HG02763 (cell line): Measurements from ENCODE around the gene GALNT17.

Source experiments
- ATAC-seq: cut with Tn5 transposase; IDR thresholded peaks from one replicate; pipeline ENCODE4 v1.9.1; 2021; ENCODE audit warnings: mild to moderate bottlenecking, moderate library complexity; ENCODE audit not compliant: unreplicated experiment

Gene GALNT17

DNA sequence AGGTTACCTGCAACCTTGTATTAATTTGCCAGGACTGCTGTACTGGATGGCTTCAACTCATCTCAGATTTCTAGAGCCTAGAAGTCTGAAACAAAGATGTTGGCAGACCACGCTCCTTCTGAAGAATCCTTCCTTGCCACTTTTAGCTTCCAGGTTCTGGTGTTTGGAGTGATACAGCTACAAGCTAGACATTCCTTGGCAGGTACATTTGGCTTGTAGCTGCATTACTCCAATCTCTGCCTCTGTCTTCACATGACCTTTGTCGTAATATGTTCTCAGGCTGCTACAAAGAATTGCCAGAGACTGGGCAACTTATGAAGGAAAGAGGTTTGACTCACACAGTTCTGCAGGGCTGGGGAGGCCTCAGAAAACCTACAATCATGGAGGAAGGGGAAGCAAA, 146.3 kb downstream of the GALNT17 start:
- no peak for ATAC-seq

DNA sequence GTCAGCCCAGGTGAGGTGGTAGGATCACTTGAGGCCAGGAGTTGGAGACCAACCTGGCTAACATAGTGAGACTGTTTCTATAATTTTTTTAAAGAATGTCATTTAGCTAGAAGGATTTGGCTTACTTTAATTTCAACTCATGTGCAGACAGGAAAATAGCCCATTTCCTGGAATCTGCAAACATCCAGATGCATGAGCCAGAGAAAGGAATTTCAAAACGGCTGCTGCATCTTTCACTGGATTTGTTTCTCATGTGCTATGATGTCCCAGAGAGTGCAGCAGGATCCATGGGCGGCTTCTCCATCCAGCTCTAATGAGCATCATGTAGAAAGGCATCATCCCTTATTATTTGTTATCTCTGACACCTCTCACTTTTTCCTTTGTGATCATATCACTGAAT, 149.3 kb downstream of the GALNT17 start:
- no peak for ATAC-seq

DNA sequence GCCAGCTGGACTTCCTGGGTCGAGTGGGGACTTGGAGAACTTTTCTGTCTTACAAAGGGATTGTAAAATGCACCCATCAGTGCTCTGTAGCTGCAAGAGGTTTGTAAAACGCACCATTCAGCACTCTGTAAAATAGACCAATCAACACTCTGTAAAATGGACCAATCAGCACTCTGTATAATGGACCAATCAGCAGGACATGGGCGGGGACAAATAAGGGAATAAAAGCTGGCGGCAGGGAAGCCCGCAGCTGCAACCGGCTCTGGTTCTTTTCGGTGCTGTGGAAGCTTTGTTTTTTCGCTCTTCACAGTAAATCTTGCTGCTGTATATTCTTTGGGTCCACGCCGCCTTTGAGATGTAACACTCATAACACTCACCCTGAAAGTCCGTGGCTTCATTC, 151.9 kb downstream of the GALNT17 start:
- ATAC-seq: no peak

DNA sequence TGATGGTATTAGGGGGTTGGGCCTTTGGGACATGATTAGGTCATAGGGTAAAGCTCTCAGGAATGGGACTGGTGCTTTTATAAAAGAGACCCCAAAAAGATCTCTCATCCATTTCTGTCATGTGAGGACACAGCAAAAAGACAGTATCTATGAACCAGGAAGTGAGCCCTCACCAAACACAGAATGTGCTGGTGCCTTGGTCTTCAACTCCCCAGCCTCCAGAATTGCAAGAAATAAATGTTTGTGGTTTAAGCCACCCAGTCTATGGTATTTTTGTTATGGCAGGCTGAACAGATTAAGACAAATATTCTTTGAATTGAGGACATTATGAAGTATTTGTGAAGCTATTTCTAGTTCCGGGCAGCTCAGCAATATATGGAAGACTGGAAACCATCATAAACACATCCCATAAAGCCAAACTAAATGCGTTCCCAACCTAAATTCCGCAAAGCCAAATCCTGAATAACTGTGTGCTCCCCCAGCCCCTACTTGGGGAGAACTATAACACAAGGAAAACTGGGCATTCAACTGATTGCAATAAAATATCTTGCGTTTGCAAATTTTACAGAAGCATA, 153.7 kb downstream of the GALNT17 start:
- no peak for ATAC-seq

DNA sequence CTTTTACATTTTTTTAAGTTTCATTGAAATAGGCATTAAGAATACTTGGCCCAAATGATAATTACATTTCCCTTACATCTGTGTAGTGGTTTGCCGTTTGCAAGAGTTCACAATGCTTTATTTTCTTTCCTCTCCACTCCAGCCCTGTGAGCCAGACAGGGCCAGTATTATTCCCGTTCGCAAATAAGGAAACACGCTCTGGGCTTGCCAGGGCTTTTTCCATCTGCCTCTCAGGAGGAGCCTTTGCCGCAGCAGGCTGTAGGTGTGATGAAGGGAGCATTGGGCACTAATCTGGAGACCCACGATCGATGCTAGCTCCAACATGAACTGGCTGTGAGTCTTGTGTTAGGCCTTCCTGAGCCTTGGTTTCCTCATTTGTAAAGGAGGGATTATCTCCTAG, 154.4 kb downstream of the GALNT17 start:
- no peak for ATAC-seq

DNA sequence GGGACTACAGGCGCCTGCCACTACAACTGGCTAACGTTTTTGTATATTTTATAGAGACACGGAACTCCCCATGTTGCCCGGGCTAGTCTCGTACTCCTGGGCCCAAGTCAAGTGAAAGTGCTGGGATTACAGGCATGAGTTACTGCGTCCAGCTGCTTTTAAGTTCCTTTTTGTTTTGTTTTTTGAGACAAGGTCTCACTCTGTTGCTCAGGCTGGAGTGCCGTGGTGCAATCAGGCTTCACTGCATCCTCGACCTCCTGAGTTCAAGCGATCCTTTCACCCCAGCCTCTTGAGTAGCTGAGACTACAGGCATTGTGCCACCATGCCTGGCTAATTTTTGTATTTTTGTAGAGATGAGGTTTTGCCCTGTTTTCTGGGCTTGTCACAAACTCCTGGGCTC, 155.0 kb downstream of the GALNT17 start:
- ATAC-seq: no peak

DNA sequence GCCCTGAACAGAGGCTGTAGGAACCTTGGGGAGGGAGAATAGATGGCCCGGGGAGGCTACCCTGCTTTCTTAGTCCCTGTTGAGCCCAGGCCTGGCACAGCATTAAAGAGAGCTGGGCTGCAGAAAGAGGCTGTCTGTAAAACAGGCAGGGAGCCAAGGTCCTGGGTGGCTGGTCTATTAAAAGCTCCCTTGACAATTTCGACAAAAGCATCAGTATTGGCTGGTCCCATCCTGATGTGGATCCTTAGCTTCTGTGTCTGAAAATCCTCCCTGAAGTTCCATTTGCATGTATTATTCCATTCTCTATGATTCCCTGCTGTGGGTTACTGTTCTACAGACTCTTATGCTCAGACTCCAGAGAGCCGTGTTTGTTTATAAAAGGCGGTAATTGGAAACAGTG, 158.5 kb downstream of the GALNT17 start:
- ATAC-seq: no peak

DNA sequence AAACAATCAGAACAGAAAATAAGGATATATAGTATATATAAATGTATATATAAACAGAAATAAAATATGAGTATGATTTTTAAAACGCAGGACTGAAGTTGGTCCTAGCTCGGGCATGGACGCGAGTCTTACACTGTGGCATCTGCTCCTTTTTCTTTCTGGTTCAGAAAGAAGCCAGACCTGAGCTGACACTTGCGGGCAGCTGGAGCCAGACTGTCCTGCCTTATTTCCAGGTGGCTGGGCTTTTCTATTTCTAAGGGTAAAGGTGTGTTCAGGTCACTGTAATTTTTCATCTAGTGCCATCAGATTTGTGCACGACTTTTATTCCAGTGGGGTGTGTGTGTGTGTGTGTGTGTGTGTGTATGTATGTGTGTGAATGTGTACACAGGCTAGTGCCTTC, 166.4 kb downstream of the GALNT17 start:
- no peak for ATAC-seq

DNA sequence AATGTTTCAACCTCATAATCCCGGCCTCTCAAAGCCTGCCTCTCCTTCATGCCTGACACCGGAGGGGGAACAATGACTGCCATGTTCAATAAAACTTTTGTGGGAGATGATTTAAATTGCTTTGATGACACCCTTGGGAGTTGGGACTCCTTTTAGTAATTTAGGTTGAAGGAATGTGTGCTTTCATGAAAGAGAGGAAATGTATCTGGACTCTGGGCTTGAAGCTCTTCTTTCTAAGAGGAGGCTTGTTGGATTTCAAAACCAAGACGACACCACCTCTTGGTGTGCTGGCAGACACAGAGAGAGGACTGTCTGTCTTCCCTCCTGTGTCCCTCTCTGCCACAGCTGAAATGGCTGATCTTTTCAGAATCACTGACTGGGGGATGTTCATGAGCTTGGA, 168.1 kb downstream of the GALNT17 start:
- ATAC-seq: no peak

DNA sequence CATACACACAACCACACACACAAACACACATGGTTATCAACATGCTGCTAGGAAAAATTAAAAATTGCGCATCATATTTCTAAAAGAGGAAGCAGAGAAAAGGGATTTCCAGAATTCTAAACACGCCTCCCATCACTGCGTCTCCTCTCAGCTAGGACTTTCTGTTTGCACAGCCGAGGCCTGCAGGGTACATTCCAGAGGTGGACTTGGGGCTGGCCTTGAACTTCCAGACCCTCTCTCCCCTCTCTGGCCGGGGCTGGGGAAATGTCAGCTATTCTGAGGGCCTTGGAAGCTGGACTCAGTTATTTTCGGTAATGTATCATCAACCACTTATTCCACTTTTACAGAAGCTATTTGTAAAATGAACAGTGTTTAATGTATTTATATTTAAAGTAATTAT, 168.7 kb downstream of the GALNT17 start:
- no peak for ATAC-seq

DNA sequence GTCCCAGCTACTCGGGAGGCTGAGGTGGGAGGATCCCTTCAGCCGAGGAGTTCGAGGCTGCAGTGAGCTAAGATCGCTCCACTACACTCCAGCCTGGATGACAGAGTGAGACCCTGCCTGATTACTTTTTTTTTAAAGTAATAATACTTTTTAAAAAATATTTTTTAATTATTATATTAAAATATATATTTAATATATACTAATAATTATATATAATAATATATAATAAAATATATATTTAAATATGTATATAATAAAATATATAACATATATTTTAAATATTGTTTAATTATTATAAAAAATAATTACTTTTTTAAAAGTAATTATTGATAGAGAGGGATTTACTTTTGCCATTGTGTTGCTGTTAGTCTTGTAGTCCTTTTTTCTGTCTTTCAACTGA, 169.2 kb downstream of the GALNT17 start:
- ATAC-seq: no peak

DNA sequence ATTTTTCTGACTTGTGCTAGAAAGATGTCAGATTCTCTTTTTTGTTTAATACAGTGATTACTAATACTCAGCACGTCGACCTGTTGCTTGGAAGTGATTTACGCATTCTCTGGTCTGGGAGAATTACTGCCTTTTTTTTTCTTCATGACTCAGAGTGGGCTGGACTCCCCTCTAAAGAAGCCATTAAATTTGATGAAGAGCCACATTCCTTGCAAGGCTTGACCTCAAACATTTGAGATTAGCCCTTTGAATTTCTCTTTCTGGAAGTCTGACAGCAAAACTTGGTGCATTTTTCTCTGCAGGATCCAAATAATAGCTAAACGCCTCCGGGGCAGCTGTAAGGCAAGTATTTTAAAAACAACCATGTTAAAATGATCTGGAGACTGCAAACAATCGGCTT, 171.6 kb downstream of the GALNT17 start:
- ATAC-seq: no peak

DNA sequence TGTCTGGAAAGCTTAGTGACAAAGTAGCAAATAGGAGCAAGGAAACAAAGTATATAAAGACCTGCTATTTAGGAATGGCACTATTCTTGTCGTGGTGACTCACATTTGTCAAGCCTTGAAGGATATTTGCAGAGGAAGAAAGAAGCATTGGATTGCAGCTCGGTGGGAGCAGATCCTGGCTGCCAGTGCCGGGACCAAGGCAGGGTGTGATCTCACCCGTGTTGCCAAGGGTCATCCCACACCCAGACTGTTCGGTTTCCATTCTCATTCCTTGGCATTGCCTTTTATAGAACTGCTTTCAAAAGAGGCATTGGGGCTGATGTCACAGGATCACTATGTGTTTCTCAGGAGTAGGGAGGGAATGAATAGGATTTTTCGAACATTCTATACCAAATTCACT, 176.2 kb downstream of the GALNT17 start:
- ATAC-seq: no peak

DNA sequence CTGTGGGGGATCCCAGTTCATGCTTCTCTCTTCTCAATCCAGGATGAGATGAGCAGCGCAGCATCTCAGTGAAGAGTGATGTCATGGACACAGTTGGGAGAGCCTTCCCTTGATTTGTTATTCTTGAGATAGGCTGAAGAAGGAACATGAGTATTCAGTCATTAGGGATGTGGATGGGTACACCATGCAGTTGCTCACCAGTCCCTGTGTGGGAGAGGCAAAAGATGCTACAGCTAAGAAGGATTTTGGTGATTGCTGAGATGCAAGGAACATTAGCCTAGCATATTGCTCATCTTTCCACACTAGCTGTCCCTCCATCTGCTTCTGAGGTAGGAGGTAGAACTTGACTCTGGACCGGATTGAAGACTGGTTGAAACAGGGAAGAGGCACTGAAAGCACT, 179.6 kb downstream of the GALNT17 start:
- ATAC-seq: no peak

DNA sequence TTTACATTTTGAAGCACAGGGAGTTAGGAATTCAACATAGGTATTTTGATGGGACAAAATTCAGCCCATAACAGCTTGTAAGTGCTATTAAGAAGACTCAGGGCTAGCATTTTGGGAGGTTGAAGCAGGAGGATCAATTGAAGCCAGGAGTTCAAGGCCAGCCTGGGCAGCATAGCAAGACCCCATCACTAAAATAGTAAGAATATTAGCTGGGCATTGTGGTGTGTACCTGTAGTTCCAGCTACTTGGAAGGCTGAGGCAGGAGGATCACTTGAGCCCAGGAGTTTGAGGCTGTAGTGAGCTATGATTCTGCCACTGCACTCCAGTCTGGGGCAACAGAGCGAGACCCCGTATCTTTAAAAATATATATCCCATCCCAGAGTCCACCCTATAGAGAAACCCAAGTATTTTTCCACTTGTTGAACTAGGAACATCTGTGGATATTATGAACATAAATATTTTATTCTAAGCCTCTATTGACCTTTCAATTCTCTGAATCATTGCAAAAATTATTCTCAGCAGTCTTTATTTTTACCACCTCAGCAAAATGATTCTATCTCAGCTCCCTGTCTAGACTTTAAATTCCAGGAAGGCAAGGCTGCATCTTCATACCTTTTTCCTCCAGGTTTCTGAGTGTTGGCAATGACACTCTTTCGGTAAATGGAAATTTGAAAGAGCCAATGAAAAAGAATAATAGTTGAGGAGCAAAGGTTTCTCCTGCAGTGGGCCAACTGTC, 181.0 kb downstream of the GALNT17 start:
- ATAC-seq: no peak

DNA sequence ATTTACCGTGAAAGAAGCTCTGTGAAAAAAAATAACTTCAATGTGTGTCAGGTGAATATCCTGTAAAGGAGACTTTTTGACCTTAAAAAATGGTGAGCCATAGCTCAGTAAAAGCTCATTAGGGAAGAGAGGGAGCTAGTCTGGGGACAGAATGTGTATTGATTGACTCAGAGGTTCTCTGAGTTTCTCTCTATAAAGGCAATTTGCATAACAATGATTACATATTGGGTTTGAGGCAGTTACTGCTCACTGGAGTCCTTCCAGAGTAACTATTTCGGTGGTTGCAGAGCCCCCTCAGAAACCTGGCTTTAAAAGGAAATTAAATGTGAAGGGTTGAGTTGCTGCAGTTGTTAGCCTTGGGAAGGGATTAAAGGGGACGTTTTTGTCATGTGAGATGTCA, 181.6 kb downstream of the GALNT17 start:
- no peak for ATAC-seq

DNA sequence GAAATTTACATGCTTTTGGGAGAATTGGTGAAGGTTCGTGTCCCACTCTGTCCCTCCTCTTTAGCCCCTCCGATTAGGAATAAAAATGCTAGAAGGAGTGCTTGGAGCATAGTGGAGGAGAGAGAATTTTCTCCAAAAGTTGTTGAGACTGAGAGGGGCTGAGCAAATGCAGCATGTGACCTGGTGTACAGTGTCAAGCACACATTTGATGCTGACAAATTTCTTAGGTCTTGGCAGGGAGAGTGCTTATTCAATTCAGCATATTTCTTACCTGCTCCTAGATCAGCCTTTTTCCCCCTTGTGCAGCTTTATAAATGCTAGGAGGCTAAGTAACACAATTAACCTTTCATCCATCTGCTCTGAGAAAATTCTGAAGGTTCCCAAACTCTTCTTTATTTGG, 189.0 kb downstream of the GALNT17 start:
- ATAC-seq: no peak

DNA sequence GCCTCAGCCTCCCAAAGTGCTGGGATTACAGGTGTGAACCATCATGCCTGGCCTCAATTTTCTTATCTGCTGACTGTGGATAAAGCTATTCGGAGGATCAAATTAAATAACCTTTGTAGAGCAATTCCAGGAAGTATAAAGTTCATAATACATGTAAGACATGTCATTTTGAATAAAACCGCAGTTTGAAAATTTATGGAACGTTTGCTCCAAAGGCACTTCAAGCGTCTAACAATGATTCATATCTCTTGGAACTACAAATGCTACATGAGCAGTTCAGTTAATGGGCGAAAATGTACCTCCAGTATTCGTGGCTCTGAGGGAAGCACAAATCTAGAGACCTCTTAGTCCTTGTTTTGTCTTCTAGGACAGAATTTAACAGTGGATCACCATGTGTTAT, 190.3 kb downstream of the GALNT17 start:
- no peak for ATAC-seq

DNA sequence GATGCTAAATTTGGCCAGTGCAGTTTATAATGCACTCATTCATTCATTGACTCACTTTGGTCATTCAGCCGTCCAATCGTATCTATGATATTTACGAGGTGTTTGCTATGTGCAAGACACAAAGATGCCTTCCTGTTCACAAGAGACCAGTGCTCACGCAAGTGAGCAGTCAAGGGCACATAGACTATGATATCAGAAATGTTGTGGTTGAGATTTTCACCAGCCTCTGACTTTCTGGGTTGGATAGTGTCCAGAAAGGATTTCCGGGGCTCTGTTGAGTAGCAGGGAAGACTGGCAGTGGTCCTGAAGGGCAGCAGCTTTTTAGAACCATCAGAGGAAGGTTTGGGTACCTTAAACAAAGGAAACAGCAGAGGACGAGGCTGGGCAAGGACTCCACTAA, 191.8 kb downstream of the GALNT17 start:
- ATAC-seq: no peak

DNA sequence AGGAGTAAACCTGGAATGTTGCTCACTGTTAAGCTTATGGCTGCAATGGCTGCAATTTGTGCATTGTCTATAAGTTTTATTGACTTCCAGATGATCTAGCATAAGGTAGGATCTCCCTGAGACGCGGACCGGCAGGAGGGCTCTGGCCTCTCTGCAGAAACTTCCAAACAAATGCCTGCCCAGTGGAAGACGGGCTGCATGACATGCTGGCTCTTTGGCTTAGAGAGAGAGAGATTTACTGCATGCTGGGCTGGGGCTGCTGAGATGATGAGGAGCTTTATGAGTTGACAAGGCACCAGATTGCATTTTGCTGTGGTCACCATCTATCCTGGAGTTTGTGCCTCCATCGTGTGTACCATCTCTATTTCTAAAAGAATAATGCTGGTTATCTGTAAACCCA, 193.2 kb downstream of the GALNT17 start:
- ATAC-seq: no peak

DNA sequence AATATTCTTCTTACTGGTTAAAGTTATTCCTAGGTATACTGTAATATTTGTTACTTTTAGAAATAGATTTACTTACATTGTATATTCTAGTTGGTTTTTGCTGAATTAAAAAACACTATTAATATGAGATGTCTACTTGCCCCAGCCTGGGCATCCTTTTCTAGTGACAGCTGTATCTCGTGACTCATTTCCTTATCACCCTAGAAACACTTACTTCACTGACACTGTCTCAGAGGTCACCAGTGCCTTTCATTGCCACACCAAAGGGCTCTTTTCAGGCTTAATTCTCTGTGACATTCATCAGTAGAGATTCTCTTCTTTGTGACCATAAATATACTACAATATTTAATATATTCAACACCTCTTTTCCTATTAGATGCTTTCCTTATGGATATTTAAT, 194.7 kb downstream of the GALNT17 start:
- ATAC-seq: no peak

DNA sequence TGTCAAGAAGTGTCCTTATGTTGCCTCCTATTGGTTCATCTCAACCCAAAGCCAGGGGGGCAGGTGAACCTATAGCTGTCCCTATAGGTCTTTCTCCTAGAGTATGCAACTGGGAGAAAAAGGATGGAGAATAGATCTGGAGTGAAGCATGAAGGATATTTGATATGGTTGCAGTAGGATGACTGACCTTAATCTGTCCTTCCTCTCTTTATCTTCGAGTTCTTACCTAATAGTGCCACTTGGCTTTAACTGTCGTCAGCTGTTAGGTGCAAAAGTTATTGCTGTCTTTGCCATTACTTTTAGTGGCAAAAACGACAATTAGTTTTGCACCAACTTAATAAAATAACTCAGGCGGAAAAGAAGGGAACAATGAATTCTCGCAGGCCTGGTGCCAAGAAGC, 196.0 kb downstream of the GALNT17 start:
- ATAC-seq: no peak

DNA sequence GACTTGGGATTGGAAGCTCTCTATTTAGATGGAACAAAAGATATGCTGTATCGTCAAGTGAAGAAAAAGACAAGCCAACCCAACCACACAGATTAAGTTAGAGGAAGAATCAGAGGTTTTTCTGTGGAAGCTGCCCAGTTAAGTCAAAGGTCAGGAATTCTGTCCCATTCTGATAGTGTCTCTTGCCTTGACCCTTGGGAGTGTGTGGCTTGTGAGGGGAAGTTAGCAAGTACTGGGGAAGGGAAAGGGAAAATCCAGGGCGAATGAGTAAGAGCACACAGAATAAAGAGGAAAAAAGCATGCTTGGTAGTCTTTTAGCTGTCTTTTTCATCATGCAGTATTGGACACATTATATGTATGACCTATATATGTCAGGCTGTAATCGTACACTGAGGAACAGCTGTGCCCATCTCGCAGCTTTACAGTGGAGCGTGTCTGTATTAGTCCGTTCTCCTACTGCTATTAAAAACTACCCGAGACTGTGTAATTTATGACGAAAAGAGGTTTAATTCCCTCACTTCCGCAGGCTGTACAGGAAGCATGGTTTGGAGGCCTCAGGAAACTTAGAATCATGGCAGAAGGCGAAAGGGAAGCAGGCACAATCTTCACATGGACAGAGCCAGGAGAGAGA, 197.2 kb downstream of the GALNT17 start:
- ATAC-seq: no peak
